Stimulated activated CD8-positive, alpha-beta memory T cell treated with anti-CD3 and anti-CD28 coated beads, Interleukin-15, amount 100 ng/mL, for 24 hours (primary cell): ENCODE results near the gene ADARB2.

Experiments
- DNase-seq: peaks from one replicate; pipeline ENCODE4 v3.0.0-alpha.2; 2020; ENCODE audit warnings: low read depth

The ADARB2 gene

GRCh38 chr10:1686491-1686749 is 50.9 kb downstream of the ADARB2 start:
- DNase-seq: no peak

- DNase-seq: no peak
Observed at GRCh38 chr10:1685699-1686490, 51.4 kb downstream of the ADARB2 start.

GRCh38 chr10:1684991-1685390 is 52.3 kb downstream of the ADARB2 start:
- DNase-seq: no peak

- no peak for DNase-seq
Observed at GRCh38 chr10:1683649-1684048, 53.7 kb downstream of the ADARB2 start.

GRCh38 chr10:1679821-1680650 is 57.3 kb downstream of the ADARB2 start:
- DNase-seq: no peak

- DNase-seq: no peak
Observed at GRCh38 chr10:1678084-1678483, 59.2 kb downstream of the ADARB2 start.

GRCh38 chr10:1677307-1677939 is 59.9 kb downstream of the ADARB2 start:
- DNase-seq: no peak

- DNase-seq: no peak
Observed at GRCh38 chr10:1674501-1674900, 62.8 kb downstream of the ADARB2 start.

- DNase-seq: no peak
Observed at GRCh38 chr10:1673568-1674345, 63.6 kb downstream of the ADARB2 start.

GRCh38 chr10:1672001-1672781 is 65.1 kb downstream of the ADARB2 start:
- no peak for DNase-seq

- DNase-seq: no peak
Observed at GRCh38 chr10:1671366-1672000, 65.8 kb downstream of the ADARB2 start.

- no peak for DNase-seq
Observed at GRCh38 chr10:1670541-1671365, 66.6 kb downstream of the ADARB2 start.

- DNase-seq: no peak
Observed at GRCh38 chr10:1669433-1669832, 67.9 kb downstream of the ADARB2 start.

- no peak for DNase-seq
Observed at GRCh38 chr10:1668399-1668798, 68.9 kb downstream of the ADARB2 start.

- DNase-seq: no peak
Observed at GRCh38 chr10:1667392-1667791, 69.9 kb downstream of the ADARB2 start.

- DNase-seq: no peak
Observed at GRCh38 chr10:1666147-1666546, 71.2 kb downstream of the ADARB2 start.

- no peak for DNase-seq
Observed at GRCh38 chr10:1665681-1666080, 71.6 kb downstream of the ADARB2 start.

GRCh38 chr10:1665021-1665661 is 72.2 kb downstream of the ADARB2 start:
- no peak for DNase-seq

- DNase-seq: no peak
Observed at GRCh38 chr10:1664333-1664964, 72.9 kb downstream of the ADARB2 start.
